Osteocyte (in vitro differentiated cells): ENCODE data around the gene ASIC1. TPM values are rescaled to one million over a fixed set of nuclear protein-coding genes. Genes with fewer than 3 reads are reported as not detected.

Experiments used
- DNase-seq: peaks from one replicate; pipeline ENCODE4 v3.0.0; 2021; ENCODE audit warnings: mixed read lengths; ENCODE audit not compliant: unreplicated experiment; ENCODE audit errors: extremely low spot score
- H3K27ac Mint-ChIP-seq: one replicate; pipeline ENCODE4 v1.8.0; 2021; ENCODE audit warnings: mild to moderate bottlenecking, mixed read lengths; ENCODE audit not compliant: unreplicated experiment
- H3K27me3 Mint-ChIP-seq: one replicate; pipeline ENCODE4 v1.8.0; 2021; ENCODE audit warnings: mixed read lengths; ENCODE audit not compliant: unreplicated experiment
- H3K36me3 Mint-ChIP-seq: one replicate; pipeline ENCODE4 v1.8.0; 2021; ENCODE audit warnings: mixed read lengths; ENCODE audit not compliant: unreplicated experiment
- H3K4me1 Mint-ChIP-seq: one replicate; pipeline ENCODE4 v1.8.0; 2021; ENCODE audit warnings: mixed read lengths; ENCODE audit not compliant: unreplicated experiment
- H3K4me3 Mint-ChIP-seq: one replicate; pipeline ENCODE4 v1.8.0; 2021; ENCODE audit warnings: mild to moderate bottlenecking, moderate library complexity, mixed read lengths; ENCODE audit not compliant: unreplicated experiment
- H3K9me3 Mint-ChIP-seq: one replicate; pipeline ENCODE4 v1.8.0; 2021; ENCODE audit warnings: mixed read lengths; ENCODE audit not compliant: unreplicated experiment
- total RNA-seq: library from RNA; stranded (reverse); gene quantifications from 2 replicates; pipeline ENCODE4 v1.2.1, GENCODE V29; 2021
- TF ChIP-seq, protein P1 (sequence below): fragments of 200-600 bp; sonication (generic); IDR thresholded peaks from 2 replicates; pipeline ENCODE4 v1.5.0; 2021; ENCODE audit warnings: antibody characterized with exemption, mild to moderate bottlenecking, moderate library complexity

The ASIC1 gene
- total RNA-seq, 1 donor from 2014 or later = 2.1 TPM

DNA sequence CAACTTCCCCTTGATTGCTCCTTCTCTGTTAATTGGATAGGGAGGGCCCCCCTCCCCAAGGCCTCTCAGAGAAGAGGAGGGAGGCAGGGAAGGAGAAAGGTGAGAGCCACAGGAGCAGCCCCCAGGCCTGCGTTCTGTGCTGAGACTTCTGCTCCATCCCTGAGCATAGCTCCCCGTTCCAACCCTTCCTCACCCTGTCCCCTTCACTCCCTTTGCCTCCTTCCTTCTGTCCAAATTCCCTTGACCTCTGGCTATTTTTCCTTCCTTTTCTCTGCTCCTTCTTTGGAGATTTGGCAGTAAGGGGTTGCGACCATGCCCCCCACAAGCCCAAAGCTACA, 788 bp upstream of the ASIC1 start:
- Mint-ChIP-seq H3K4me3 (peak overlapping the region; percentile 81), H3K27me3 (peaks cover 30% of the 10 kb centered on the region), H3K27ac (no peak overlapping the region), H3K36me3 (no peaks in the 10 kb centered on the region), H3K4me1 (peaks cover 15% of the 10 kb centered on the region), H3K9me3 (no peaks in the 10 kb centered on the region)
- no peak for DNase-seq
- TF ChIP-seq, protein P1, sequence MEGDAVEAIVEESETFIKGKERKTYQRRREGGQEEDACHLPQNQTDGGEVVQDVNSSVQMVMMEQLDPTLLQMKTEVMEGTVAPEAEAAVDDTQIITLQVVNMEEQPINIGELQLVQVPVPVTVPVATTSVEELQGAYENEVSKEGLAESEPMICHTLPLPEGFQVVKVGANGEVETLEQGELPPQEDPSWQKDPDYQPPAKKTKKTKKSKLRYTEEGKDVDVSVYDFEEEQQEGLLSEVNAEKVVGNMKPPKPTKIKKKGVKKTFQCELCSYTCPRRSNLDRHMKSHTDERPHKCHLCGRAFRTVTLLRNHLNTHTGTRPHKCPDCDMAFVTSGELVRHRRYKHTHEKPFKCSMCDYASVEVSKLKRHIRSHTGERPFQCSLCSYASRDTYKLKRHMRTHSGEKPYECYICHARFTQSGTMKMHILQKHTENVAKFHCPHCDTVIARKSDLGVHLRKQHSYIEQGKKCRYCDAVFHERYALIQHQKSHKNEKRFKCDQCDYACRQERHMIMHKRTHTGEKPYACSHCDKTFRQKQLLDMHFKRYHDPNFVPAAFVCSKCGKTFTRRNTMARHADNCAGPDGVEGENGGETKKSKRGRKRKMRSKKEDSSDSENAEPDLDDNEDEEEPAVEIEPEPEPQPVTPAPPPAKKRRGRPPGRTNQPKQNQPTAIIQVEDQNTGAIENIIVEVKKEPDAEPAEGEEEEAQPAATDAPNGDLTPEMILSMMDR = no peak

DNA sequence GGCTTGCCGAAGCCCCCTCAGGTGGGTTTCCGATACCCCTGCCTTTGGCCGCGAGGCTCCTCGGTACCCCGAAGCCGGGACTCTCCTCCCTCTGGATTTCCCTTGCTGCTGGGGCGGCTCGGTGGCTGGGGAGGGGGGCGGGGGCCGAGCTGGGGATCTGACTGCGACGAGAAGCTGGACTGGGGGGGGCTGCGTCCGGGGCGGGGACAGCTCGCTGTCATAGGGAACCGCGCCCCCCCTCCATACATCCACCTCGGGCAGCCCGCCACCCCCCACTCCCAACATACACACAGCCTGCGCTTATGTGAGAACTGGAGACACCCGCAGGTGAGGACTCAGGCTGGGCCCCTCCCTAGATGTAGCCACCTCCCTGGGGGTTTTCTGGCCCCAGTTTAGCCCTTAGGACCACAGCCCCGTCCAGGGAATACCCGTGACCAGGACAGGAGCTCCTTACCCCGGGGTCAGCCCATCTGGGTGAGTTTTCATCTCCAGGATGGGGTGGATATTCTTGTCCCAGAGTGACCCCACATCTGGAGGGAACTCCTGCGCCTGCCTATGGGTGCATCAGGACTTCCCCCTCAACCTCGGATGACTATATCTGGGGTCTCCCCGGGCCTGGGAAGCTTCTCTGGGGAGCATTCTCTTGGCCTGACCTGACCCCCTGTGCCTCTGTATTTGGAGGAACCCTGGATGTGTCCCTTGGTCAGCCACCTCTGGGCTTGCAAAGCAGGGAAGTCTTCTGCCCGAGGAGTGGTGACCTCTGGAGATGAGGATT, 687 bp downstream of the ASIC1 start:
- Mint-ChIP-seq H3K4me3 (peak overlapping the region; percentile 61), H3K27ac (no peak overlapping the region), H3K27me3 (peaks cover 15% of the 10 kb centered on the region), H3K4me1 (peaks cover 15% of the 10 kb centered on the region), H3K9me3 (no peaks in the 10 kb centered on the region), H3K36me3 (no peaks in the 10 kb centered on the region)
- no peak for DNase-seq
- TF ChIP-seq, protein P1 = no peak

DNA sequence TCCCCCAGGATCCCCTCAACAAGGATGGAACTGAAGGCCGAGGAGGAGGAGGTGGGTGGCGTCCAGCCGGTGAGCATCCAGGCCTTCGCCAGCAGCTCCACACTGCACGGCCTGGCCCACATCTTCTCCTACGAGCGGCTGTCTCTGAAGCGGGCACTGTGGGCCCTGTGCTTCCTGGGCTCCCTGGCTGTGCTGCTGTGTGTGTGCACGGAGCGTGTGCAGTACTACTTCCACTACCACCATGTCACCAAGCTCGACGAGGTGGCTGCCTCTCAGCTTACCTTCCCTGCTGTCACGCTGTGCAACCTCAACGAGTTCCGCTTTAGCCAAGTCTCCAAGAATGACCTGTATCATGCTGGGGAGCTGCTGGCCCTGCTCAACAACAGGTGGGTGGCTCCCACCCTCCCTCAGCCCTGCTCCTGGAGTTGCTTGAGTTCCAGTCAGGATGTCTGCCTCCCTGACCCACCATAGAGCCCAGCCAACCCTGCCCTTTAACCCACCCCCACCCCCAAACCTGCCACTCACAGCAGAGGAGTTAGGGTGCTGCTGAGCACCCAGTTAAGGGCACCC, 1.4 kb downstream of the ASIC1 start:
- TF ChIP-seq, protein P1 = no peak
- Mint-ChIP-seq H3K27ac (no peak overlapping the region), H3K36me3 (no peaks in the 10 kb centered on the region), H3K4me3 (peak overlapping the region; percentile 61), H3K27me3 (peaks cover 12% of the 10 kb centered on the region), H3K4me1 (peaks cover 15% of the 10 kb centered on the region), H3K9me3 (no peaks in the 10 kb centered on the region)
- no peak for DNase-seq

DNA sequence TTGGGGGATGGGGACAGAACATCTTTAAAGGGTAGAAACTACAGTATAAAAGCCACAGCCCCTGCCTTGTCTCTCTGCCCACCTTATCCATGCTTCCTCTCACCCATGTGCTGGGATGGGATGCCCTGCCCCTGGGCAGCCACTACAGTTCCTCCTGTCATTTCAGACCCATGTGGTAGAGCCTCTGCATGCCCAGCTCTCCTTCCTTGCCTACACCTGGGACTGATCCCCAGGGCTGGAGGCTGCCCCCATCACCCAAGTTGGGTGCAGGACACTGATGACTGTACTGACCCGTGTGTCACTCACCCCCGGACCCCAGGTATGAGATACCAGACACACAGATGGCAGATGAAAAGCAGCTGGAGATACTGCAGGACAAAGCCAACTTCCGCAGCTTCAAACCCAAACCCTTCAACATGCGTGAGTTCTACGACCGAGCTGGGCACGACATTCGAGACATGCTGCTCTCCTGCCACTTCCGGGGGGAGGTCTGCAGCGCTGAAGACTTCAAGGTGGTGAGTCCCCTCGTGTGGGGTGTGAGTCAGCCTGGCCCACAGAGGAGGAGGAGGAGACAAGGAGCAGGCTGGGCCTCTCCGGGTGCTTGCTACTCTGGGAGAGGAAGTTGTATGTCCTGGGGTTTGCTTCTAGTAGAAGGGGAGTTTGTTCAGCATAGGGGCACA, 2.2 kb downstream of the ASIC1 start:
- Mint-ChIP-seq H3K27ac (no peak overlapping the region), H3K27me3 (peaks cover 12% of the 10 kb centered on the region), H3K9me3 (no peaks in the 10 kb centered on the region), H3K4me1 (peaks cover 20% of the 10 kb centered on the region), H3K36me3 (no peaks in the 10 kb centered on the region), H3K4me3 (peak overlapping the region; percentile 11)
- TF ChIP-seq, protein P1 = no peak
- DNase-seq = no peak

- no peak for DNase-seq
- no peaks in the 10 kb centered on the region for H3K9me3 Mint-ChIP-seq
Observed at GRCh38 chr12:50060120-50060468, 2.7 kb downstream of the ASIC1 start.

More at GRCh38 chr12:50060120-50060468, 2.7 kb downstream of the ASIC1 start:
- no peak overlapping the region for H3K4me3 Mint-ChIP-seq
- H3K27me3 Mint-ChIP-seq = peaks cover 12% of the 10 kb centered on the region
- H3K36me3 Mint-ChIP-seq = no peaks in the 10 kb centered on the region
- peaks cover 22% of the 10 kb centered on the region for H3K4me1 Mint-ChIP-seq
- TF ChIP-seq, protein P1 = no peak
- no peak overlapping the region for H3K27ac Mint-ChIP-seq
